Caco-2 (cell line): ENCODE measurements around the gene PNPT1. TPM values are rescaled to one million over a fixed set of nuclear protein-coding genes. Genes with fewer than 3 reads are reported as not detected.
"Not testable (repeated sequence)": the region's sequence is repeated elsewhere in the genome, so short reads cannot be mapped to it uniquely, and the experiment has no call there.

Experiments used
- BruUV-seq: library from RNA; stranded (reverse); fragments of 400-500 nt; replicated peaks from 2 replicates; lab custom pipeline; 2021; lab: Mats Ljungman, UMichigan
- CTCF ChIA-PET: fragments of 300-600 bp; sonication (Branson Sonifier 250); formaldehyde crosslinking; loops from one replicate; lab custom pipeline; 2022; ENCODE audit warnings: antibody characterized with exemption; lab: Charles Lee
- POLR2A ChIA-PET: fragments of 300-600 bp; sonication (Branson Sonifier 250); formaldehyde crosslinking; loops from one replicate; lab custom pipeline; 2022; ENCODE audit warnings: antibody characterized with exemption; lab: Charles Lee
- DNase-seq, 2 experiments: peaks; one replicate each; pipeline versions ENCODE4 v3.0.0 to v3.0.0-alpha.2; 2020 to 2022
- H3K27me3 ChIP-seq: replicated peaks from 2 replicates; pipeline ENCODE4 v1.6.0; 2011; ENCODE audit warnings: low read length; ENCODE audit not compliant: control insufficient read depth, insufficient read depth
- H3K36me3 ChIP-seq: 2 replicates; pipeline ENCODE4 v1.5.1; 2011; ENCODE audit warnings: low read length; ENCODE audit not compliant: control insufficient read depth, insufficient read depth
- H3K4me1 ChIP-seq: fragments of 250-450 bp; sonication (Bioruptor Pico); 2 replicates; pipeline ENCODE4 v1.5.1; 2020; ENCODE audit warnings: mild to moderate bottlenecking
- H3K4me3 ChIP-seq: 2 replicates; pipeline ENCODE4 v1.5.1; 2011; ENCODE audit warnings: low read depth, mild to moderate bottlenecking, control low read depth, low read length
- H3K9me3 ChIP-seq: fragments of 250-450 bp; sonication (Bioruptor Pico); 2 replicates; pipeline ENCODE4 v1.5.1; 2020; ENCODE audit warnings: mild to moderate bottlenecking, moderate library complexity
- H3K27ac Mint-ChIP-seq: one replicate; pipeline ENCODE4 v1.8.0; 2022; ENCODE audit warnings: mixed read lengths; ENCODE audit not compliant: unreplicated experiment
- H3K27me3 Mint-ChIP-seq: one replicate; pipeline ENCODE4 v1.8.0; 2022; ENCODE audit warnings: mixed read lengths; ENCODE audit not compliant: insufficient read depth, unreplicated experiment
- H3K36me3 Mint-ChIP-seq: one replicate; pipeline ENCODE4 v1.8.0; 2022; ENCODE audit warnings: mild to moderate bottlenecking, mixed read lengths; ENCODE audit not compliant: insufficient read depth, unreplicated experiment
- H3K4me1 Mint-ChIP-seq: one replicate; pipeline ENCODE4 v1.8.0; 2022; ENCODE audit warnings: low read depth, mixed read lengths; ENCODE audit not compliant: unreplicated experiment
- H3K4me3 Mint-ChIP-seq: one replicate; pipeline ENCODE4 v1.8.0; 2022; ENCODE audit warnings: mild to moderate bottlenecking, moderate library complexity, mixed read lengths; ENCODE audit not compliant: unreplicated experiment
- H3K9me3 Mint-ChIP-seq: one replicate; pipeline ENCODE4 v1.8.0; 2022; ENCODE audit warnings: mixed read lengths; ENCODE audit not compliant: unreplicated experiment
- intact Hi-C: fragments of 100-400 bp; cut with micrococcal nuclease; formaldehyde crosslinking; loops from one replicate; pipeline ENCODE4 v1.10.0; 2022; ENCODE audit not compliant: unreplicated experiment
- total RNA-seq: library from RNA; stranded (reverse); gene quantifications from 2 replicates; pipeline ENCODE4 v1.2.3, GENCODE V29; 2022
- TF ChIP-seq, protein P1 (sequence below), 2 experiments: fragments of 200-600 bp in 1 of 2; IDR thresholded peaks; 1 replicate in 1 of 2; 2 replicates in 1 of 2; pipeline versions ENCODE4 v1.5.1 to v1.8.0; 2011 to 2022; ENCODE audit warnings: antibody characterized with exemption in 1 of 2, control low read depth in 1 of 2, inconsistent platforms in 1 of 2, low read depth in 1 of 2, low read length in 1 of 2, mild to moderate bottlenecking in 1 of 2, moderate library complexity in 1 of 2; ENCODE audit not compliant: insufficient read depth in 1 of 2, severe bottlenecking in 1 of 2, unreplicated experiment in 1 of 2

PNPT1 gene
- total RNA-seq, 1 experiment from 2014 or later = 85.2 TPM

DNA sequence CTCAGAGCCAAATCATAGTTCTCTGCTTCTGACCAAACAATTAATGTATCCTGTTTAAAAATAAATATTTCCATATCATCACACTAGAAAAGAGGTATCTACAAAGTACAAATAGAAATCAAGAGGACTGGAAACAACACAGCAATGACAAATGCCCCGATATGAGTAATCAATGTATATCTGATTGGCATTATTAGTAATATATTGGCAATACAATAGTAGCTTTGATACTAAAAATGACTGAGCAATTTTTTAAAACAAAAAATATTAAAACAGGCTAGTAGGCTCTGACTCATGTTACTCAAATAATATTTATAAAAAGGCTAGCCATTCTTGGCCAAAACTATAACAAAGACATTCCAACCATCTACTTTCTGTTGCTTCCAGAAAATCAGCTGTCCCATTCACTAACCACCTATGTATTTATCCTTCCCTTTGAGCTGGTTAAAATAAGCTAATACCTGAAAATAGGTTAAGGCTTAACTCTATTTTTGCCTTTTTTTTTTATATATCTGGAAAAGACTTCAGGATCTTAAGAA, 89.5 kb downstream of the PNPT1 start:
- H3K4me3 Mint-ChIP-seq = no peak overlapping the region
- intact Hi-C loops = no loop called here
- Histone ChIP-seq H3K9me3 (no peaks in the 10 kb centered on the region), H3K4me1 (no peaks in the 10 kb centered on the region; the same call in 1 of the 2 replicates), H3K36me3 (peaks cover 2% of the 10 kb centered on the region), H3K27me3 (no peaks in the 10 kb centered on the region), H3K4me3 (no peak overlapping the region)
- BruUV-seq = no TSS peak
- CTCF ChIA-PET = no interaction called here
- POLR2A ChIA-PET = no interaction called here
- no peak overlapping the region for H3K27ac Mint-ChIP-seq
- no peaks in the 10 kb centered on the region for H3K9me3 Mint-ChIP-seq
- TF ChIP-seq, protein P1, sequence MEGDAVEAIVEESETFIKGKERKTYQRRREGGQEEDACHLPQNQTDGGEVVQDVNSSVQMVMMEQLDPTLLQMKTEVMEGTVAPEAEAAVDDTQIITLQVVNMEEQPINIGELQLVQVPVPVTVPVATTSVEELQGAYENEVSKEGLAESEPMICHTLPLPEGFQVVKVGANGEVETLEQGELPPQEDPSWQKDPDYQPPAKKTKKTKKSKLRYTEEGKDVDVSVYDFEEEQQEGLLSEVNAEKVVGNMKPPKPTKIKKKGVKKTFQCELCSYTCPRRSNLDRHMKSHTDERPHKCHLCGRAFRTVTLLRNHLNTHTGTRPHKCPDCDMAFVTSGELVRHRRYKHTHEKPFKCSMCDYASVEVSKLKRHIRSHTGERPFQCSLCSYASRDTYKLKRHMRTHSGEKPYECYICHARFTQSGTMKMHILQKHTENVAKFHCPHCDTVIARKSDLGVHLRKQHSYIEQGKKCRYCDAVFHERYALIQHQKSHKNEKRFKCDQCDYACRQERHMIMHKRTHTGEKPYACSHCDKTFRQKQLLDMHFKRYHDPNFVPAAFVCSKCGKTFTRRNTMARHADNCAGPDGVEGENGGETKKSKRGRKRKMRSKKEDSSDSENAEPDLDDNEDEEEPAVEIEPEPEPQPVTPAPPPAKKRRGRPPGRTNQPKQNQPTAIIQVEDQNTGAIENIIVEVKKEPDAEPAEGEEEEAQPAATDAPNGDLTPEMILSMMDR (IDR thresholded peaks at IDR 0.05; ENCODE audit: insufficient read depth in 1 of 2, low read depth in 1 of 2, low read length in 1 of 2, severe bottlenecking in 1 of 2, unreplicated experiment in 1 of 2) = no peak
- no peak for DNase-seq
- H3K36me3 Mint-ChIP-seq = peaks cover 30% of the 10 kb centered on the region
- no peaks in the 10 kb centered on the region for H3K27me3 Mint-ChIP-seq
- no peaks in the 10 kb centered on the region for H3K4me1 Mint-ChIP-seq

DNA sequence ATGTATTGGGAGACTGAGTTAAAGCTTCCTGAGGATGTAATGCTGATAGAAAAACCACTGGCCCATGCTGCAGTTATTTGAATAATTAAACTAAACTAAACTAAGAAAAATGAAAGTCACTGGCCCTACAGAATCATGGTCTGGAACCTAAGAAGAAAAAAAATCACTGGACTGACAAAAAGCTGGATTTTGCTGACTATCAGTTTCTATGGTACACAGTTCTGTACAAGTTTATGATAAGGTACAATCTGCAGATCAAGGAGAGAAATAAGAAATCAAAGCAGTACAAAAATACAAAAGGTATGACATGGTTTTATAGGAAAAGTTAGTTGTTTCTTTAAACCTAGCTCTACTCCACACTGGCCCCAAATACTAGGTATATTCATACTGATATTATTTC, 91.8 kb downstream of the PNPT1 start:
- TF ChIP-seq, protein P1 (IDR thresholded peaks at IDR 0.05; ENCODE audit: insufficient read depth in 1 of 2, low read depth in 1 of 2, low read length in 1 of 2, severe bottlenecking in 1 of 2, unreplicated experiment in 1 of 2) = no peak
- Histone ChIP-seq H3K4me1 (no peaks in the 10 kb centered on the region), H3K27me3 (no peaks in the 10 kb centered on the region), H3K4me3 (no peak overlapping the region), H3K36me3 (peaks cover 2% of the 10 kb centered on the region), H3K9me3 (no peaks in the 10 kb centered on the region)
- Mint-ChIP-seq H3K4me3 (no peak overlapping the region), H3K27ac (no peak overlapping the region), H3K4me1 (no peaks in the 10 kb centered on the region), H3K36me3 (peaks cover 43% of the 10 kb centered on the region), H3K27me3 (no peaks in the 10 kb centered on the region), H3K9me3 (no peaks in the 10 kb centered on the region)
- no TSS peak for BruUV-seq
- CTCF ChIA-PET = no interaction called here
- intact Hi-C loops = no loop called here
- POLR2A ChIA-PET = no interaction called here
- DNase-seq = no peak

DNA sequence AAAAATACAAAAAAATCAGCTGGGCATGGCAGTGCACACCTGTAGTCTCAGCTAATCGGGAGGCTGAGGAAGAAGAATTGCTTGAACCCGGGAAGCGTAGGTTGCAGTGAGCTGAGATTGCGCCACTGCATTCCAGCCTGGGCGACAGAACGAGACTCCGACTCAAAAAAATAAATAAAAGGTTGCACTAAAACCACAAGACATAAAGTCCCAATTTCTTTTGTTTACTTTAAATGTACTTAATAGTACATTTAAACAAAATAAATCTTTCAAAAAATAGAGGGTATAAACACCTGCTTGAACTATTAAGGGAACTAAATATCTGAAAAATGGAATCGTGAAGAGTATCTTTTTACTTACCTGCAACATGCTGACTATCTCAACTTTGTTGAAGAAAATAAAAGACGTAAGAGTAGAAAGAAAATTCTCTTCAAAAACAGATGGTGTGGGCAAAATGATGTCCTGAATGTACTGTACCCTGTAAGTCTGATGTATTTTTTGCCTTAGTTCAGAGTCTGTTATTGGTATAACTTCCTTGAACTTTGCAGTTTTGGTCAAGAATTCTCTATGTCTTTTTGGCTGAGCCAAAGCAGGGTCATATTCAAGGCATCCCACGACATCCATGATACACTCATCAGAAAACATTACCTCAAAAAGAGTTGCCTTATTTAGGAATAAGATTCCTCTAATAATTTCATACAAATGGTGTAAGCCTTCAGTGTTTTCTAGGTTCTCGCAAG, 95.4 kb downstream of the PNPT1 start:
- CTCF ChIA-PET = interaction anchor here (0.6 kb wide), 1 partner anchor 114 kb away, joined by 10 read pairs; no protein-coding TSS in a partner anchor

DNA sequence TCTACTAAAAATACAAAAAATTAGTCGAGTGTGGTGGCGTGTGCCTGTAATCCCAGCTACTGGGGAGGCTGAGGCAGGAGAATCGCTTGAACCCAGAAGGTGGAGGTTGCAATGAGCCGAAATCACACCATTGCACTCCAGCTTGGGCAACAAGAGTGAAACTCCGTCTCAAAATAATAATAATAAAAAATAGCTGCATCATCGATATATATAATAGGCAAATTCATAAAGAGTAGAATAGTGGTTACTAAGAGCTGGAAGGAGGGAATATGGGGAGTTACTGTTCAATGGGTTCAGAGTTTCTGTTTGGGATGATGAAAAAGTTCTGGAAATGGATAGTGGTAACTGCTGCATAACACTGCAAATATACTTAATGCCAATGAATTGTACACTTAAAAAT, 96.8 kb downstream of the PNPT1 start:
- H3K9me3 ChIP-seq, H3K36me3 ChIP-seq, intact Hi-C loops, H3K4me3 Mint-ChIP-seq, H3K4me3 ChIP-seq, H3K9me3 Mint-ChIP-seq, H3K27me3 ChIP-seq, H3K27ac Mint-ChIP-seq, DNase-seq, H3K4me1 ChIP-seq, H3K4me1 Mint-ChIP-seq, POLR2A ChIA-PET, CTCF ChIA-PET, H3K27me3 Mint-ChIP-seq, BruUV-seq: not testable (repeated sequence)
- H3K36me3 Mint-ChIP-seq = peaks cover 46% of the 10 kb centered on the region

More for the DNA sequence above, 95.4 kb downstream of the PNPT1 start:
- Mint-ChIP-seq H3K27me3 (no peaks in the 10 kb centered on the region), H3K27ac (no peak overlapping the region), H3K4me3 (no peak overlapping the region), H3K4me1 (no peaks in the 10 kb centered on the region), H3K36me3 (peaks cover 56% of the 10 kb centered on the region), H3K9me3 (no peaks in the 10 kb centered on the region)
- DNase-seq = no peak
- Histone ChIP-seq H3K9me3 (no peaks in the 10 kb centered on the region), H3K4me1 (no peaks in the 10 kb centered on the region), H3K27me3 (no peaks in the 10 kb centered on the region), H3K4me3 (no peak overlapping the region), H3K36me3 (peaks cover 2% of the 10 kb centered on the region; the same call in 1 of the 2 replicates)
- TF ChIP-seq, protein P1 (IDR thresholded peaks at IDR 0.05; ENCODE audit: insufficient read depth in 1 of 2, low read depth in 1 of 2, low read length in 1 of 2, severe bottlenecking in 1 of 2, unreplicated experiment in 1 of 2) = no peak
- POLR2A ChIA-PET = no interaction called here
- BruUV-seq = TSS peak; percentile 25
- intact Hi-C loops = no loop called here
